HG03066 (cell line): ENCODE results near the gene LHX2.
"Not testable (repeated sequence)": the region's sequence is repeated elsewhere in the genome, so short reads cannot be mapped to it uniquely, and the experiment has no call there.

Source experiments
- ATAC-seq: cut with Tn5 transposase; IDR thresholded peaks from one replicate; pipeline ENCODE4 v1.9.1; 2021; ENCODE audit warnings: low read depth; ENCODE audit not compliant: unreplicated experiment

LHX2 gene, protein sequence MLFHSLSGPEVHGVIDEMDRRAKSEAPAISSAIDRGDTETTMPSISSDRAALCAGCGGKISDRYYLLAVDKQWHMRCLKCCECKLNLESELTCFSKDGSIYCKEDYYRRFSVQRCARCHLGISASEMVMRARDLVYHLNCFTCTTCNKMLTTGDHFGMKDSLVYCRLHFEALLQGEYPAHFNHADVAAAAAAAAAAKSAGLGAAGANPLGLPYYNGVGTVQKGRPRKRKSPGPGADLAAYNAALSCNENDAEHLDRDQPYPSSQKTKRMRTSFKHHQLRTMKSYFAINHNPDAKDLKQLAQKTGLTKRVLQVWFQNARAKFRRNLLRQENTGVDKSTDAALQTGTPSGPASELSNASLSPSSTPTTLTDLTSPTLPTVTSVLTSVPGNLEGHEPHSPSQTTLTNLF

GRCh38 chr9:124011460-124012301 lies at the start of gene LHX2:
Gene LHX2, plus strand, starts transcription at chr9:124011768. Its CDS starts 581 bp downstream, at chr9:124012349.
- ATAC-seq: peak; percentile 43

DNA sequence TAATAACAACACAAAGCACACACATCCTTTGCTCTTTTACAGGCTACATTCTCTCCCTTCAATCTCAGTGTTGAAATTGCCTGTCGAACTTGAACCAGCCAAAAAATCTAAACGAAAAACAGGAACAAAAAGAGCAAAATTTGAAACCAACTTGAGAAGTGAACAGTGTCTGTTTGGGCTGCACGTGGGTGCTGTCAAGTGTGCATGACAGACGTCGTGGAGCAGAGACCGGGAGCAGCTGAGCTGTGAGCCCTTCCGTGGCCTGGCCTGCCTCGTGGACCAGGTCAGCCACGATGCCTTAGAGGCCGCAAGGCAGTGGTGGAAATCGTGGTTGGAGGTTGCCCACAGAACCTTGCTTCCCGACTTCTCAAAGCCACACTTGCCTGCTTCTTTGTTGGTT lies 46.8 kb upstream of the LHX2 start:
- ATAC-seq: no peak

GRCh38 chr9:123965801-123966686 lies 45.5 kb upstream of the LHX2 start:
- no peak for ATAC-seq

DNA sequence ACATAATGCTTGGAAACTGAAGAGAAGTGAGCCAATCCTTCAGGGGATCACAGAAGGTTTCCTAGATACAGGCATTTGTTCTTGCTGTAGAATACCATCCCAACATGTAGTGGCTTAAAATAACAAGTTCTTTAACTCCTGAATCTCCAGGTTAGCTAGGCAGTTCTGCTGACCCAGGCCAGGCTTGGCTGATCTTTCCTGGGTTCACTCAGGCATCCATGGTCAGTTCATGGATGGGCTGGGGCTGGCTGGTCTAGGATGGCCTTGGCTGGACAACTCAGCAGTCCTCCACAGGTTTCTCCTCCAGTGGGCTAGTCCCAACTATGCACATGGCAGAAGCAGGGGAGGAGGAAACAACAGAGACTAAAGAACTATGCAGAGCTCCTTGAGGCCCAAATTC lies 44.2 kb upstream of the LHX2 start:
- ATAC-seq: no peak

DNA sequence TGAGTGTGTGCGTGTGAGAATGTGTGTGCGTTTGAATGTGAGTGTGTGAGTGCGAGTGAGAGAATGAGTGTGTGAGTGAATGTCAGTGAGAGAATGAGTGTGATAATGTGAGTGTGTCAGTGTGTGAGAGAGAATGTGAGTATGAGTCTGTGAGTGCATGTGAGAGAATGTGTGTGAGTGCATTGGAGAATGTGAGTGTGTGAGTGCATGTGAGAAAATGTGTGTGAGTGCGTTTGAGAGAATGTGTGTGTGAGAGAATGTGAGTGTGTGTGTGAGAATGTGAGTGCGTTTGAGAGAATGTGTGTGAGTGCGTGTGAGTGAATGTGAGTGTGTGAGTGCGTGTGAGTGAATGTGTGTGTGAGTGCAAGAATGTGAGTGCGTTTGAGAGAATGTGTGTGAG lies 39.0 kb upstream of the LHX2 start:
- no peak for ATAC-seq

- no peak for ATAC-seq
Observed at GRCh38 chr9:123973590-123974223, 37.9 kb upstream of the LHX2 start.

DNA sequence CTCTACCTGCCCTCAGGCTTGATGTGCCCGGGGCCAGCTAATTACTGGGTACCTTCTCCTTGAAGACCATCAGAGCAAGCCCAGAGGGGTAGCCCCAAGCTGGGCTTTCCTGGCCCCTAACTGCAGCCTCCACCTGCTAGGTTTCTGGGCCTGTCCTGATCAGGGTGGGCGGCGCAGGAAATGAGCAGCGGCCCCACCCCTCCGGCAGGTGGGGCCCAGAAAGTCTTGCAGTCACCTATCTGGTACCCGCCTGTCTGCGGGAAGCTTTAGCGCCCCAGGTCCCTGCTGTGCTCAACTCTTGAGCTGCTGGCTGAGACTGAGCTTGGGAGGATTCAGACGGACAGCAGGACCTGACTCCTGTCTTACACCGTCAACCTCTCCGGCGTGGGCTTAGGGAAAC lies 37.1 kb upstream of the LHX2 start:
- ATAC-seq: no peak

- no peak for ATAC-seq
Observed at GRCh38 chr9:123975871-123976270, 35.7 kb upstream of the LHX2 start.

- not testable (repeated sequence) for ATAC-seq
Observed at GRCh38 chr9:123976579-123976978, 35.0 kb upstream of the LHX2 start.

GRCh38 chr9:123978981-123979380 lies 32.6 kb upstream of the LHX2 start:
- ATAC-seq: no peak

GRCh38 chr9:123982535-123982934 lies 29.0 kb upstream of the LHX2 start:
- no peak for ATAC-seq

DNA sequence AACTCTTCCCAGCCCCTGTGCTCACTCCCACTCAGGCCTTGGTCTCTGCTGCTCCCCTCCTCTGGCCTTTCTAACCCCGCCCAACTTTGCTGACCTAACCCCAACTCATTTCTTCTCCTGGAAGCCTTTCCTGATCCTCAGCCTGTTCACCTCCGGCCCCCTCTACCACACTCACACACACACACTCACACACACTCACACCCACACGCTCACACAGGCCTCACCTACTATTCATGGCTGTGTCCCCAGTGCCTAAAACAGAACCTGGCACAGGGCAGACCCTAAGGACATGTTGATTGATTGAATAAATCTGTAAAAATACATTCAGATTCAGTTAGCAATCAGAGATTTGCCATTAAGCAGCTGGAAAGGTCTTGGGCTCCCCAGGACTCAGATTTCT lies 28.5 kb upstream of the LHX2 start:
- ATAC-seq: no peak

- ATAC-seq: no peak
Observed at GRCh38 chr9:123984802-123985201, 26.8 kb upstream of the LHX2 start.

- no peak for ATAC-seq
Observed at GRCh38 chr9:123985869-123986268, 25.7 kb upstream of the LHX2 start.

DNA sequence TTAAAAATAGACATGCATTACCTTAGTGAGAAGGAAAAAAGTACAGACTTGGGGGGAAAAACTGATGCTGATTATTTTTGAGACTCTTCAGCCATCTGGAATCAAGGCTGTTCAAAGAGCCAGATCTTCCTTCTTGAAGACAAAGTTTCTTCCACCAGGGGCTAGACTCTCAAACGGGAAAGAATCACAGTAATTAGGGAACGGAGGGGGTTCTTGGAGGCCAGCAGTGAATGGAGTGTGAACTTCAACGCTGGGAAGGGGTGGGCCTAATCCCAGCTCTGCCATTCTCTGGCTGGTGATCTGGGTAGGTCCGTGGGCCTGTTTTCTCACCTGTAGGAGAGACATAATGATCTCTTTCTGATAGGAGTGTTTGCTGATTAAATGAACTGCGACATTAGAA lies 21.1 kb upstream of the LHX2 start:
- ATAC-seq: no peak

DNA sequence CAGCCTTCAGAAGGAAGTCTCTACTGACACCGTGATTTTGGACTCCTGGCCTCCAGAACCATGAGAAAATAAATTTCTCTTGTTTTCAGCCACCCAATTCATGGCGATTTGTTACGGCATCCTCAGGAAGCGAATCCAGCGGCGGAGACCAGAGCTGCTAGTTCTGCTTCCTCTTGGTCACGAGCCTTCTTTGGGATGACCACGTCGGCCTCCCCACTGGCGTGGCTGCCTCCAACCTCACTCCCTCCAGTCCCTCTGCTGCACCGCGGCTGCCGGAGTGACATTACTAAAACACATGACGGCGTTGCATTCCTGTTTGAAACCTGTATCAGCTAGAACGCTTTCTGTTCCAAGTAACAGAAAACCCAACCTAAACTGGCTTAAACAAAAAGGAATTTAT lies 18.9 kb upstream of the LHX2 start:
- not testable (repeated sequence) for ATAC-seq

DNA sequence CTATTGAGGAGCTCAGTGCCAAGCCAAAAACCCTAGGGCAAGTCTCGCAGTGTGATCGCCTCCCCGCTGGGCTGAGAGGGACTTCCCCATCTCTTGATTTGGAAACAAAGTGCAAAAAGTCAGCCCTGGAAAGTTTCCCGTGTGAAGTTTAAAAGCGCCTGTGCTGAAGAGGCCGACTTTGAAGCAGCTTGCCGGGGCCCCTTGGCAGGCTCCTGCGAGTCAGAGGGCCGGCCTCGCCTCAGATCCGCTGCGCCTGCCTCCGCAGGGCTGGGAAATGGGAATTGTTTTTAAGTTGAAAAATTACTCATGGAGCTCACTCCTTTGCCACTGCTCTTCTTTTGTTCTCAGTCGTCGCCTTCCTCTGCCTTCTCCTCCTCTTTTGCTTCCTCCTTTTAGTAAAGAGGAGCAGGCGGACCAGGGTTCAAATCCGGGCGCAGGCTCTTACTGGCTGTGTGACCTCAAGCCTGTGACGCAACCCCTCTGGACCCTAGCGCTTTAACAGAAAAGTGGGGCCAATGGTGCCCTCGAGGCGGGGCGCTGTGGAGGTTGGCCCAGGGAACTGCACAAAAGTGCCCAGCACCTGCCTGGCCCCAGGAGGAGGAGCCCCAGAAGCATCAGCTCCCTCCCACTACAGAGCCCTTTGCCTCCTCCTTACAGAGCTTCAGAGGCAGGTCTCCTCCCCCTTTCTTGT lies 14.7 kb upstream of the LHX2 start:
- ATAC-seq: no peak

GRCh38 chr9:123997665-123998277 lies 13.8 kb upstream of the LHX2 start:
- ATAC-seq: peak; percentile 54

DNA sequence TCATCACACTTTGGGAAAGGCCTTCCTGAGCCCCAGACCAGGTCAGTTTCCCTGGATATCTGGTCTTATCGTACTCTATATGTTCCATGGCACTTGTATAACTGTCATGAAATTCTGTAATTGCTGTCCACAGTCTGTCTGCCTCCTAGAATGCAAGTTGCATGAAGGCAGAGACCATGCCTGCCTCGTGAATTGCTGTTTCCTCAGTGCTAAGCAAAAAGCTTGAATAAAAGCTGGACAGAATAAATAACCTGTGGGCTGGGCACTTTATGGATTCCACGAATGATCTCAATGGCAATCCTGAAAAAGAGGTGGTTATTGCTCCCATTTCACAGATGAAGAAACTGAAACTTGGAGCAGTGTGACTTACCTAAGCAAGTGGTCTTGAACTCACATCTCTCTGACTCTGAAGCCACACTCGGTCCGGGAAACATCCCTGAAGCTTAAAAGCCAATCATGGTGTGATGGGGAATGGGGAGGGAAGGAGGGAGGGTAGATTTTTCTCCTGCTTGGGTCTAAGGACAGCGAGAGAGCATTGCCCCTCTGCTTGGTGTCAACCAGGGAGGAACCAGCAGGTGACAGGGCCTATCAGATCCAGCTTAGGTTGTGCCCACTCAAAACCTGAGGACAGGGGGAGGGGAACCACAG lies 13.2 kb upstream of the LHX2 start:
- ATAC-seq: no peak
